Chondrocyte (in vitro differentiated cells): ENCODE measurements around the gene PRR5. TPM values are rescaled to one million over a fixed set of nuclear protein-coding genes. Genes with fewer than 3 reads are reported as not detected.
"Not testable (repeated sequence)": the region's sequence is repeated elsewhere in the genome, so short reads cannot be mapped to it uniquely, and the experiment has no call there.

ENCODE experiments used
- DNase-seq: peaks from one replicate; pipeline ENCODE4 v3.0.0; 2021; ENCODE audit warnings: mixed read lengths, low spot score
- H3K27ac Mint-ChIP-seq: one replicate; pipeline ENCODE4 v1.8.0; 2021; ENCODE audit warnings: mild to moderate bottlenecking, moderate library complexity, mixed read lengths; ENCODE audit not compliant: unreplicated experiment
- H3K27me3 Mint-ChIP-seq: 2 replicates; pipeline ENCODE4 v1.8.0; 2021; ENCODE audit warnings: low read depth, mixed read lengths
- H3K36me3 Mint-ChIP-seq: 2 replicates; pipeline ENCODE4 v1.8.0; 2021; ENCODE audit warnings: low read depth, mixed read lengths
- H3K4me1 Mint-ChIP-seq: 2 replicates; pipeline ENCODE4 v1.8.0; 2021; ENCODE audit warnings: low read depth, mild to moderate bottlenecking, mixed read lengths
- H3K4me3 Mint-ChIP-seq: one replicate; pipeline ENCODE4 v1.8.0; 2021; ENCODE audit warnings: mild to moderate bottlenecking, moderate library complexity, mixed read lengths; ENCODE audit not compliant: unreplicated experiment
- H3K9me3 Mint-ChIP-seq: 2 replicates; pipeline ENCODE4 v1.8.0; 2021; ENCODE audit warnings: low read depth, mixed read lengths
- CTCF ChIP-seq: fragments of 200-600 bp; sonication (generic); IDR thresholded peaks from 2 replicates; pipeline ENCODE4 v1.5.0; 2021; ENCODE audit warnings: antibody characterized with exemption, mild to moderate bottlenecking, moderate library complexity
- total RNA-seq: library from RNA; stranded (reverse); gene quantifications from 3 replicates; pipeline ENCODE4 v1.2.1, GENCODE V29; 2021

Gene PRR5
- total RNA-seq, 1 donor from 2014 or later, result 15.1 TPM

GRCh38 chr22:44738347-44738715, 36.3 kb downstream of the PRR5 start:
- H3K9me3 Mint-ChIP-seq, result no peaks in the 10 kb centered on the region
- no peak overlapping the region for H3K27ac Mint-ChIP-seq
- DNase-seq, result no peak
- no peak for TF ChIP-seq CTCF
- peaks cover 8% of the 10 kb centered on the region for H3K4me1 Mint-ChIP-seq
- H3K36me3 Mint-ChIP-seq, result no peaks in the 10 kb centered on the region
- peaks cover 3% of the 10 kb centered on the region for H3K27me3 Mint-ChIP-seq
- H3K4me3 Mint-ChIP-seq, result no peak overlapping the region

GRCh38 chr22:44739024-44739423, 37.0 kb downstream of the PRR5 start:
- peaks cover 8% of the 10 kb centered on the region for H3K4me1 Mint-ChIP-seq
- no peaks in the 10 kb centered on the region for H3K9me3 Mint-ChIP-seq

GRCh38 chr22:44739666-44740065, 37.7 kb downstream of the PRR5 start:
- H3K27ac Mint-ChIP-seq, H3K4me1 Mint-ChIP-seq, H3K4me3 Mint-ChIP-seq, H3K36me3 Mint-ChIP-seq, DNase-seq, H3K9me3 Mint-ChIP-seq, H3K27me3 Mint-ChIP-seq: not testable (repeated sequence)

More at GRCh38 chr22:44739024-44739423, 37.0 kb downstream of the PRR5 start:
- peaks cover 3% of the 10 kb centered on the region for H3K27me3 Mint-ChIP-seq
- no peak overlapping the region for H3K4me3 Mint-ChIP-seq
- H3K36me3 Mint-ChIP-seq, result no peaks in the 10 kb centered on the region
- TF ChIP-seq CTCF, result no peak
- DNase-seq, result no peak
- no peak overlapping the region for H3K27ac Mint-ChIP-seq

GRCh38 chr22:44740307-44740706, 38.3 kb downstream of the PRR5 start:
- Mint-ChIP-seq H3K4me1 (peaks cover 8% of the 10 kb centered on the region), H3K4me3 (no peak overlapping the region), H3K27me3 (peaks cover 8% of the 10 kb centered on the region), H3K27ac (no peak overlapping the region), H3K9me3 (no peaks in the 10 kb centered on the region), H3K36me3 (no peaks in the 10 kb centered on the region)
- no peak for DNase-seq
- no peak for TF ChIP-seq CTCF

- H3K27ac Mint-ChIP-seq, result no peak overlapping the region
- no peak for DNase-seq
- peaks cover 14% of the 10 kb centered on the region for H3K27me3 Mint-ChIP-seq
- H3K4me1 Mint-ChIP-seq, result peaks cover 8% of the 10 kb centered on the region
- H3K9me3 Mint-ChIP-seq, result no peaks in the 10 kb centered on the region
- no peak for TF ChIP-seq CTCF
- no peak overlapping the region for H3K4me3 Mint-ChIP-seq
- no peaks in the 10 kb centered on the region for H3K36me3 Mint-ChIP-seq
Observed at GRCh38 chr22:44741929-44742328, 39.9 kb downstream of the PRR5 start.

- no peak for DNase-seq
- Mint-ChIP-seq H3K9me3 (no peaks in the 10 kb centered on the region), H3K4me3 (no peak overlapping the region), H3K27me3 (peaks cover 17% of the 10 kb centered on the region), H3K27ac (no peak overlapping the region), H3K4me1 (peaks cover 8% of the 10 kb centered on the region), H3K36me3 (no peaks in the 10 kb centered on the region)
- TF ChIP-seq CTCF, result no peak
Observed at GRCh38 chr22:44743247-44743646, 41.2 kb downstream of the PRR5 start.
